ENCODE results near the gene PBRM1. TPM values are rescaled to one million over a fixed set of nuclear protein-coding genes. Genes with fewer than 3 reads are reported as not detected.

Gene PBRM1
- total and polyA plus RNA-seq, 2 experiments from 2014 or later: 57.5 to 72.5 TPM

- H3K9me3 Mint-ChIP-seq: no peaks in the 10 kb centered on the region
- TF ChIP-seq ZNF462 (CRISPR knock-in tag; IDR thresholded peaks at IDR 0.05): no peak
- TF ChIP-seq JUNB (IDR thresholded peaks at IDR 0.05; ENCODE audit: unreplicated experiment): no peak
- H3K79me2 ChIP-seq (replicated peaks; ENCODE audit: insufficient read depth): peaks cover 63% of the 10 kb centered on the region
- peak overlapping the region; percentile 86 for H3K4me2 ChIP-seq
- no peak overlapping the region for H3K27ac ChIP-seq (ENCODE audit: low read depth)
- peaks cover 43% of the 10 kb centered on the region for H3K4me1 ChIP-seq (ENCODE audit: insufficient read depth)
- H3K36me3 Mint-ChIP-seq (ENCODE audit: low read depth): peaks cover 13% of the 10 kb centered on the region
- no peaks in the 10 kb centered on the region for H3K27me3 ChIP-seq (ENCODE audit: insufficient read depth)
- peak overlapping the region; percentile 76 for H2AFZ ChIP-seq
- H3K4me1 Mint-ChIP-seq: peaks cover 43% of the 10 kb centered on the region
- ATAC-seq (peak; percentile 4), DNase-seq (ENCODE audit: low spot score) (peak; percentile 64)
- H3K9me2 ChIP-seq (ENCODE audit: insufficient read depth): no peaks in the 10 kb centered on the region
- H3K4me3 Mint-ChIP-seq: peak overlapping the region; percentile 81
- peaks cover 32% of the 10 kb centered on the region for H4K20me1 ChIP-seq (replicated peaks; ENCODE audit: insufficient read depth)
- peaks cover 23% of the 10 kb centered on the region for H3K27me3 Mint-ChIP-seq (ENCODE audit: insufficient read depth, low read depth, poor library complexity)
- peak overlapping the region; percentile 79 for H3K4me3 ChIP-seq
- H3K36me3 ChIP-seq (ENCODE audit: insufficient read depth): no peaks in the 10 kb centered on the region
- H3F3A ChIP-seq (replicated peaks; ENCODE audit: low read depth): peaks cover 18% of the 10 kb centered on the region
- no peak overlapping the region for H3K27ac Mint-ChIP-seq
Observed at GRCh38 chr3:52534281-52535183, 151.2 kb downstream of the PBRM1 start.

- peak within 1 kb of the TSS; percentile 76 for H2AFZ ChIP-seq
- H3K79me2 ChIP-seq (replicated peaks; ENCODE audit: insufficient read depth): peaks cover 57% of the 10 kb centered on the region
- peaks cover 23% of the 10 kb centered on the region for H3K27me3 Mint-ChIP-seq (ENCODE audit: insufficient read depth, low read depth, poor library complexity)
- no peaks in the 10 kb centered on the region for H3K36me3 ChIP-seq (ENCODE audit: insufficient read depth)
- DNase-seq (ENCODE audit: low spot score) (peak; percentile 77), ATAC-seq (peak; percentile 12)
- H3K4me2 ChIP-seq: peak within 1 kb of the TSS; percentile 97
- peaks cover 32% of the 10 kb centered on the region for H4K20me1 ChIP-seq (replicated peaks; ENCODE audit: insufficient read depth)
- H3K27ac ChIP-seq (ENCODE audit: low read depth): no peak within 1 kb of the TSS
- peaks cover 36% of the 10 kb centered on the region for H3K4me1 Mint-ChIP-seq
- H3K36me3 Mint-ChIP-seq (ENCODE audit: low read depth): peaks cover 14% of the 10 kb centered on the region
- H3K4me1 ChIP-seq (ENCODE audit: insufficient read depth): peaks cover 40% of the 10 kb centered on the region
- peaks cover 18% of the 10 kb centered on the region for H3F3A ChIP-seq (replicated peaks; ENCODE audit: low read depth)
- no peaks in the 10 kb centered on the region for H3K27me3 ChIP-seq (ENCODE audit: insufficient read depth)
- H3K9me2 ChIP-seq (ENCODE audit: insufficient read depth): no peaks in the 10 kb centered on the region
- TF ChIP-seq CREB1 (CRISPR knock-in tag; IDR thresholded peaks at IDR 0.05; ENCODE audit: low read depth) (no peak), JUNB (IDR thresholded peaks at IDR 0.05; ENCODE audit: unreplicated experiment) (no peak), NANOG (IDR thresholded peaks at IDR 0.05; ENCODE audit: borderline replicate concordance) (no peak), POLR2AphosphoS5 (IDR thresholded peaks at IDR 0.05; ENCODE audit: low read depth) (peak; percentile 41), CTCF (conservative IDR thresholded peaks at IDR 0.05; ENCODE audit: low read depth in 2 of 2) (peak in 1 of 2 experiments; percentile 26; a peak in 1 of 4 replicates)
- peak within 1 kb of the TSS; percentile 80 for H3K4me3 ChIP-seq
- H3K27ac Mint-ChIP-seq: no peak within 1 kb of the TSS
- peak within 1 kb of the TSS; percentile 84 for H3K4me3 Mint-ChIP-seq
- H3K9me3 Mint-ChIP-seq: no peaks in the 10 kb centered on the region
Observed at GRCh38 chr3:52533623-52534280, 152.0 kb downstream of the PBRM1 start, which contains the start of gene NT5DC2. NT5DC2 (minus strand) TSS chr3:52533857; CDS start chr3:52533737, 120 bp downstream.

All from GM23338 (cell line).